Measurements from ENCODE around the gene KHNYN. TPM values are rescaled to one million over a fixed set of nuclear protein-coding genes. Genes with fewer than 3 reads are reported as not detected.
A peak's percentile ranks its signal among the peaks of the same experiment; 100 is the strongest.

KHNYN gene
- total RNA-seq, 4 donors from 2014 or later, result 16.5 to 88.6 (median 66.1) TPM

- Histone ChIP-seq H3K4me3 (no peak overlapping the region), H3K36me3 (no peaks in the 10 kb centered on the region), H3K27me3 (no peaks in the 10 kb centered on the region), H3K9me3 (no peaks in the 10 kb centered on the region), H3K4me1 (peaks cover 6 to 10% of the 10 kb centered on the region in 2 donors), H3K27ac (no peak overlapping the region)
- no peak for DNase-seq
- intact Hi-C loops (cut with DNase I; ENCODE audit: low total_unique reads), result loop anchor here (10.0 kb wide), 2 partner anchors 105 to 205 kb away; partner anchors contain the start of genes ADCY4, GMPR2, NEDD8 and RIPK3
- TF ChIP-seq POLR2A (IDR thresholded peaks at IDR 0.05), result no peak
- TF ChIP-seq, protein P1, sequence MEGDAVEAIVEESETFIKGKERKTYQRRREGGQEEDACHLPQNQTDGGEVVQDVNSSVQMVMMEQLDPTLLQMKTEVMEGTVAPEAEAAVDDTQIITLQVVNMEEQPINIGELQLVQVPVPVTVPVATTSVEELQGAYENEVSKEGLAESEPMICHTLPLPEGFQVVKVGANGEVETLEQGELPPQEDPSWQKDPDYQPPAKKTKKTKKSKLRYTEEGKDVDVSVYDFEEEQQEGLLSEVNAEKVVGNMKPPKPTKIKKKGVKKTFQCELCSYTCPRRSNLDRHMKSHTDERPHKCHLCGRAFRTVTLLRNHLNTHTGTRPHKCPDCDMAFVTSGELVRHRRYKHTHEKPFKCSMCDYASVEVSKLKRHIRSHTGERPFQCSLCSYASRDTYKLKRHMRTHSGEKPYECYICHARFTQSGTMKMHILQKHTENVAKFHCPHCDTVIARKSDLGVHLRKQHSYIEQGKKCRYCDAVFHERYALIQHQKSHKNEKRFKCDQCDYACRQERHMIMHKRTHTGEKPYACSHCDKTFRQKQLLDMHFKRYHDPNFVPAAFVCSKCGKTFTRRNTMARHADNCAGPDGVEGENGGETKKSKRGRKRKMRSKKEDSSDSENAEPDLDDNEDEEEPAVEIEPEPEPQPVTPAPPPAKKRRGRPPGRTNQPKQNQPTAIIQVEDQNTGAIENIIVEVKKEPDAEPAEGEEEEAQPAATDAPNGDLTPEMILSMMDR (IDR thresholded peaks at IDR 0.05), result no peak
Observed at GRCh38 chr14:24439830-24440605, 10.3 kb downstream of the KHNYN start.

- H3K4me1 ChIP-seq, result peaks cover 6 to 10% of the 10 kb centered on the region in 2 donors
- DNase-seq, result no peak
- H3K9me3 ChIP-seq, result no peaks in the 10 kb centered on the region
Observed at GRCh38 chr14:24440606-24441399, 11.0 kb downstream of the KHNYN start.

GRCh38 chr14:24441485-24441884, 11.7 kb downstream of the KHNYN start:
- Histone ChIP-seq H3K4me3 (peak overlapping the region; percentile 55 to 83), H3K9me3 (no peaks in the 10 kb centered on the region), H3K27ac (peak overlapping the region; percentile 99 to 100), H3K36me3 (no peaks in the 10 kb centered on the region), H3K27me3 (no peaks in the 10 kb centered on the region), H3K4me1 (peaks cover 6 to 10% of the 10 kb centered on the region in 2 donors)
- no peak for DNase-seq
- TF ChIP-seq, protein P1 (IDR thresholded peaks at IDR 0.05), result no peak
- no peak for TF ChIP-seq POLR2A (IDR thresholded peaks at IDR 0.05)
- intact Hi-C loops (cut with DNase I; ENCODE audit: low total_unique reads), result no loop called here

More at GRCh38 chr14:24440606-24441399, 11.0 kb downstream of the KHNYN start:
- no peaks in the 10 kb centered on the region for H3K27me3 ChIP-seq
- no peak overlapping the region for H3K4me3 ChIP-seq
- intact Hi-C loops (cut with DNase I; ENCODE audit: low total_unique reads), result no loop called here
- H3K36me3 ChIP-seq, result no peaks in the 10 kb centered on the region
- TF ChIP-seq, protein P1 (IDR thresholded peaks at IDR 0.05), result no peak
- TF ChIP-seq POLR2A (IDR thresholded peaks at IDR 0.05), result no peak
- peak overlapping the region; percentile 99 to 100 for H3K27ac ChIP-seq

GRCh38 chr14:24441904-24442239, 12.1 kb downstream of the KHNYN start:
- intact Hi-C loops (cut with DNase I; ENCODE audit: low total_unique reads), result no loop called here
- Histone ChIP-seq H3K27ac (peak overlapping the region; percentile 99 to 100), H3K27me3 (no peaks in the 10 kb centered on the region), H3K36me3 (no peaks in the 10 kb centered on the region), H3K4me3 (peak overlapping the region; percentile 55 to 83), H3K9me3 (no peaks in the 10 kb centered on the region), H3K4me1 (peaks cover 6 to 10% of the 10 kb centered on the region in 2 donors)
- TF ChIP-seq POLR2A (IDR thresholded peaks at IDR 0.05), result no peak
- TF ChIP-seq, protein P1 (IDR thresholded peaks at IDR 0.05), result no peak
- no peak for DNase-seq
